G401.6 (cell line): ENCODE measurements around the gene INTS7.

Source experiments
- FAIRE-seq: peaks from 2 replicates; lab custom pipeline; 2012; peaks lifted over from hg19 to GRCh38; lab: Jason Lieb, UNC

The INTS7 gene

DNA sequence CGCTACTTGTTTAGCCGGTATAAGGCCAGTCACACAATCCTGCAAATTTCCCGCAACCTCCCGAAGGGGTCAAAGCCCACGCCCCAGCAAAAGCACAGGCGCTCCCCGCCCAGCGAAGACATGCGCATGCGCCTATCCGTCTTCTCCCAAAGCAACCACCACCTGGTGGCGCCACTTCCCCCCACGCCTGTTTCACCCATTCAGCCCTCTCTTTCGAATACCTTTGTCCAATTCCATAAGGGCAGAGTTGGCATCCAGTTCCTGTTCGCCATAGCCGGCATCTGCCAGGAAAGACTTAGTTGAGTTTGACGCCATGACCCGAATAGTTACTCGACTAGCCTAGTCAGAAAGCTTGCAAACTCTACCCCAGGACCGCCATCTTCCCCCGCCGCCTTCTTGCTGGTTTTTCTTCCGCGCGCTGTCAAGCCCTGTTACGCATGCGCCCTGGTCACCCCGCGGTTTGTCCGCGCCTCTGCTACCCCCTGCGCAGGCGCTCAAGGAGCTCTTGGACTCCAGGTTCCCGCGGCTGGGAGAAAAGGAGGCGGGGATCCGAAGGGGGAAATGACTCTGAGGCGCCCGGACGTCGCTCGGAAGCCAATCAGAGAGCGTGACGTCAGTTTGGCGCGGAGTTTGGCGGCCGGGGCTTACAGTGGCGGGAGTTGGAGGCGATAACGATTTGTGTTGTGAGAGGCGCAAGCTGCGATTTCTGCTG, at the start of gene INTS7, which contains the start of gene DTL:
Gene INTS7, minus strand, starts transcription at position 435 of the 712 bp plus-strand sequence. Its CDS starts 120 bp downstream, at position 315.
Gene DTL, plus strand, starts transcription at position 626 of the 712 bp plus-strand sequence. CDS start 143 bp downstream, outside the sequence.
- peak; percentile 98 for FAIRE-seq

- FAIRE-seq = no peak
Measured at GRCh38 chr1:212082765-212083406, 47.5 kb upstream of the INTS7 start.

DNA sequence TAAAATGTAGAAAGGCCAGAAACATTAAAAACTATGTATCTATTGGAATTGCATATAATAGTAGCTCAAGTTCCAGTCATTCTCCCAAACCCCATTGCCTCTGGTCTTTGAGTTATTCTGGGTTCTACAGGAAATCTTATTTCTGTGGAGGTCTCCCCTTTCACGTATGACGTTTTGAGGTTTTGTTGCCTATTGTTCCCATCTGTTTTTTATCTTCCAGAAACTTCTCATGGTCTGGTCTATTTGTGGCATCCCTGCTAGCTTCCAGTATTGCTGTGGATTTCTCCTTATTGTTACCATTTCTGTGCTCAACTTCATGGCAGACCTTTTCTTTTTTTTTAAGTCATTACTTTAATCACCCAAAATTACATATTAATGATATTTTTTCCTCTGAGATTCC, 43.5 kb upstream of the INTS7 start:
- no peak for FAIRE-seq

GRCh38 chr1:212077028-212077427, 41.7 kb upstream of the INTS7 start:
- FAIRE-seq = no peak

- no peak for FAIRE-seq
Measured at GRCh38 chr1:212074856-212075255, 39.5 kb upstream of the INTS7 start.

DNA sequence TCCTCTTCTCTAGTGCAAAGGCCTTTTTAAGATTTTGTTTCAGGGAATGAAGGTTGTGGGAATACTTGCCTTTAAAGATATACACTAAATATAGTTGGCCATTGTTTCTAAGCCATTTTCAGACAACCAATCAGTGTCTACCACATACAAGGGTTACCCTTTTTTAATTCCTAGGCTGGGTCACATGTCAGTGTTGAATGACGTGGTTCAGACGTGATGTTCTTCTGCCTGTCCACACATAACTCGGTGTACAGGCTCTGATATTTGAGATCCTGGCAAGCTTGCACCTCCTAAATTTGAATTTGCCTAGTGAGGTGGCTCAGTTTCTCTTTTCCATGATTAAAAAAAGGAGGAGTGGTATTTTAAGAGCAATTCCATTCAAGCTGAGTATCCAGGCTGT, 39.0 kb upstream of the INTS7 start:
- no peak for FAIRE-seq

DNA sequence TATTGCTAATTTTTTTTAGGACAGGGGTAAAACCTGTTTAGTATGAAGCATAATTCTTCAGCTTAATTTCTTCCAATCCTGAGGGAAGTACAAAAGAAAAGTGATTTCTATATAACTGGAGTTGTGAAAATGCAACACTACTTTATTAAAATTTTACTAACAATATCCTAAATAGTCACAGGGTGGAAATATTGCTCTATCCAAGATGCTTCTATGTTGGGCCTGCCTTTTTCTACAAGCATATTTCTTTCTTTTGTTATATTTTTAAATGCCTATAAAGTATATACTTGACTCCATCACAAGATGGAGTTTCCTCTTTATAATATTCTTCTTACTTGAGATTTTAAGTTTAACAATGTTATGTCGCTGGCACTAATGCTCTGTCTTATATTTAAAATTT, 38.1 kb upstream of the INTS7 start:
- FAIRE-seq = no peak

DNA sequence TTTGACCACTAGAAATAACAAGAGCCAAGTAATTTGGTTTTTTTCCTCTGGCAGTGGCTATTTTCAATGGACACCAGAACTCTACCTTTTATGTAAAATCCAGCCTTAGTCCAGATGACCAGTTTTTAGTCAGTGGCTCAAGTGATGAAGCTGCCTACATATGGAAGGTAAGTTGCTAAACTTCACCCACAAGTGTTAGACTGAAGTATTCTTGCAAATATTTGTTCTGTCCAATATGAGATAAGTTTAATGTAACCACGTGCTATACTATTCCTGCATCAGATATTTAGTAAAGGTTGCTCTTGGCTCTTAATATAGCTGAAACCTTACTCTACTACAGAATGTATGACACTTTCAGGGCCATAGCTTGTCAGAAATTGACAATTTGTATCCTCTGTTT, 36.7 kb upstream of the INTS7 start:
- FAIRE-seq = no peak

DNA sequence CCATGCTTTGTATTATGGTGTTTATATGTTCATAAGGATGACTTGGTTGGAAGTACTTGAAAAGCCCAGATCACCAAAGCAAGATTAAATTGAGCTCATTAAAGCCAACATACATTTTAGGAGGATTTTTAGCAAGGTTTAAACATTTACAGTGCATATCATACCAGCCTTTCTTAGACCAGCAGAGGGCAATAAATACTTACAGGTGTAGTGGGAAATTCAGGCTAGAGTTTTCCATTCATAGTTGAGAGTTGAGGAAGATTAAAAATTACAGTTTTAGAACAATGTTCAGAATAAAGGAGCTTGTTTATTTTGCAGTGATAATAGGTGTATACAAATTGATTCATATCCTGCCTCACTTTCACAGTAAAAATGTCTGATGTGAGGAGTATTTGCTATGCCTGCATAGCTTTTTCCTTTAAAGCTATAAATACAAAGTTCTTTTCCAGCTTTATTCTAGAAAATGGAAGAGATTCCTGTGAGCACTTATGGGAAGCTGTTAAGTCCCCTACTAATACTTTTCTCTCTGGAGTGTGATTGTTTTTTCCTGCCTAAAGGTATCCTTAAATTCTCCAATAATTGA, 35.5 kb upstream of the INTS7 start:
- FAIRE-seq = peak; percentile 95

DNA sequence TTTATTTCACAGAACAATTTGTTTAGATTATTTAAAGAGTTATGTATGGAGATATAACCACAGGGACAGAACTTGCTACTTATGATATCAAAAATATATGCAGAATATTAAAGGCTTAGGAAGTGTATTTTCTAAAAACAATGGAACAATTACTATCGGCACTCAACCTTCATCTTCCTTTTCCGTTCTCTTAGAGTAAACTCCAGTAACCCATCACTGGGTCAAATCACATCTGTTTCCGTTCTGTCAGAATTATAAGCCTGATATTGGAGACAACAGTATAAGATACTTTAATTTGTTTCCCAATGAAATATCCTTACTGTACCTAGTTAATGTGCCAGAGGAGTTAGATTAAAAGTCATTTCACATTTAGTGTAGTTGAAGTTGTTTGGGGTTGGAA, 32.4 kb upstream of the INTS7 start:
- no peak for FAIRE-seq

GRCh38 chr1:212062832-212063438, 27.6 kb upstream of the INTS7 start:
- FAIRE-seq = peak; percentile 51

- no peak for FAIRE-seq
Measured at GRCh38 chr1:212060632-212061472, 25.5 kb upstream of the INTS7 start.

DNA sequence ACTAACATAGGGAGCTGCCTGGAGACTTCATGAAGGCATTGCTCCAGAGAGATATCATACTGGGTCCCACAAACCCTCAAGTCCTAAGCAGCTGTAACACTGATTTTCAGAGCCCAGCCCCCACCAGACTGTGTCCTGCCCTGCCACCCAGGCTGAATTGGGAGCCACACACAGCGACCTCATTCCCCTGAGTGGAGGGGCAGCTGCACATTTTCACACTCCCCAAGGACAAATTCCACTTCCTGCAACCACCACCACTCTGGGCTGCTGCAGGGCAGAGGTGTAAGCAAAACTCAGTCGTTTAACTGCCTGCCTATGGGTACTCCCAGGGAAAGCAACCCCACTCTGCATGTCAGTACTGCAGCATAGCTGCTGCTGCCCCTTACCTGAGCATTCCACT, 20.0 kb upstream of the INTS7 start:
- FAIRE-seq = no peak

- no peak for FAIRE-seq
Measured at GRCh38 chr1:212053993-212054392, 18.6 kb upstream of the INTS7 start.

- no peak for FAIRE-seq
Measured at GRCh38 chr1:212045981-212046380, 10.6 kb upstream of the INTS7 start.

DNA sequence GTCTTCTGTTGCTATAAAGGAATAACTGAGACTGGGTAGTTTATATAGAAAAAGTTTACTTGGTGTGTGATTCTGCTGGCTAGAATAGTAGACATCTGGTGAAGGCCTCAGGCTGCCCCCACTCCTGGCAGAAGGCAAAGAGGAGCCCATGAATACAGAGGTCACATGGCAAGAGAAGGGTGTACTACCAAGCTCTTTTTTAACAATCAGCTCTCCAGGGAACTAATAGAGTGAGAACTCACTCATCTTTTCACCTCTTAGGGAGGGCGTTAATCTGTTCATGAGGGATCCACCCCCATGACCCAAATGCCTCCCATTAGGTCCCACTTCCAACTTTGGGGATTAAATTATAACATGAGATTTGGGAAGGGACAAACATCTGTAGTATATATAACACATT, 9.5 kb upstream of the INTS7 start:
- no peak for FAIRE-seq

- no peak for FAIRE-seq
Measured at GRCh38 chr1:212042436-212042835, 7.1 kb upstream of the INTS7 start.

DNA sequence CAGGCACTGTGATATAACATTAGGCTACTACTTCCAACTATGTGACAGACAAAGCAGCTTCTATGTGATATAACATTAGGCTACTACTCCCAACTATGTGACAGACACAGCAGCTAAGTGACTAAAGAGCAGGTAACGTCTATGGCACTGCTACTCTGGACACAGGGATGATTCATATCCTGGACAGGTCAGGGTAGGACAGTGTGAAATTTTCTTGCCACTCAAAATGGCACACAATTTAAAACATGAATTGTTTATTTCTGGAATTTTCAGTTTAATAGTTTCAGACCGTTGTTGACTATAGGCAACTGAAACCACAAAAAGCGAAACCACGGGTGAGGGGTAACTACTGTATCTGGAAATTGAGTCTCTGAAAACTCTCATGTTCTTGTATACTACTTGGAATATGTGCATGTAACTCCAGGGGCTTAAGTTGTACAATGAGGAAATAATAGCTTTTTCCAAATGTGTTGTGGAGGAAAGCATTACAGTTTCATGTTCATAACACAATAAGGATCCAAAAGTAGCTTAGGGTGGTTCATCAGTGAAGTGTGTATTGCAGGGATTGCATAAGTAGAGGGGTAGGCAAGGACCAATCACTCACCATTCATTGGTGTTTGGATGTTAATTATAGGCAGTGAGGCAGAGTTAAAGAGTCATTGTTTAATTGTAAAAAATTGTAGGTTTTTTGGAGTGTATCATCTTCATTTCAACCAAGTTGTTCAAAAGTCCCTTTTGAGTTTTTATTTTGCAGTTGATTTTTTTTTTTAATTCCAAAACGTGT, 5.5 kb upstream of the INTS7 start:
- no peak for FAIRE-seq

GRCh38 chr1:212039622-212040021, 4.3 kb upstream of the INTS7 start:
- FAIRE-seq = no peak

DNA sequence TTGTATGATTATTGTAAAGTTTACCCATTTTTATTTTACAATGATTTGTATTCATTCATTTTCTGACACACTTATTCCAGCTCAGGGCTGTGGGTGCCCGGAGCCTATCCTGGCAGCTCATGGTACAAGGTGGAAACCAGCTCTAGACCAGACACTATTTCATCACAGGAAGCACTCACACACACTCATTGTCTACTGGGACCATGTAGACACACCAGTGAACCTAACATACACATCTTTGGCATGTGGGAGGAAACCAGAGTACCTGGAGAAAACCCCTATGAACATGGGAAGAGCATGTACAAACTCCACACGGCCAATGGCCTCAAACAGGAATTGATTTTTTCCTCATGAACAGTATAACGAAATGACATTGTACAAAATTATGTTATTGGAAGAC, 2.5 kb upstream of the INTS7 start:
- FAIRE-seq = no peak

GRCh38 chr1:212035835-212036605, 663 bp upstream of the INTS7 start:
- FAIRE-seq = no peak
